Kasumi-1 (cell line): ENCODE results near the gene SLC7A4.
"Not testable (repeated sequence)": the region's sequence is repeated elsewhere in the genome, so short reads cannot be mapped to it uniquely, and the experiment has no call there.

Experiments
- DNase-seq, 2 experiments: peaks; one replicate each; lab custom pipeline; 2025; lab: John Stamatoyannopoulos, UW

Gene SLC7A4

GRCh38 chr22:21032037-21032867 is at the start of gene SLC7A4:
SLC7A4 (minus strand) TSS chr22:21032561; CDS start chr22:21031812, 749 bp downstream.
- DNase-seq = no peak

- no peak for DNase-seq
Measured at GRCh38 chr22:21080435-21081137, 48.2 kb upstream of the SLC7A4 start.

- no peak for DNase-seq
Measured at GRCh38 chr22:21079493-21079892, 47.1 kb upstream of the SLC7A4 start.

- no peak for DNase-seq
Measured at GRCh38 chr22:21078916-21079315, 46.6 kb upstream of the SLC7A4 start.

GRCh38 chr22:21077884-21078508 is 45.6 kb upstream of the SLC7A4 start:
- DNase-seq = no peak

- DNase-seq = no peak
Measured at GRCh38 chr22:21076912-21077625, 44.7 kb upstream of the SLC7A4 start.

- DNase-seq = no peak
Measured at GRCh38 chr22:21075516-21076138, 43.3 kb upstream of the SLC7A4 start.

GRCh38 chr22:21074102-21074715 is 41.8 kb upstream of the SLC7A4 start:
- DNase-seq = peak; percentile 5 to 14

- no peak for DNase-seq
Measured at GRCh38 chr22:21073482-21073881, 41.1 kb upstream of the SLC7A4 start.

- no peak for DNase-seq
Measured at GRCh38 chr22:21073023-21073422, 40.7 kb upstream of the SLC7A4 start.

- DNase-seq = not testable (repeated sequence)
Measured at GRCh38 chr22:21071796-21072195, 39.4 kb upstream of the SLC7A4 start.

- DNase-seq = no peak
Measured at GRCh38 chr22:21070690-21071615, 38.6 kb upstream of the SLC7A4 start.

GRCh38 chr22:21069375-21069774 is 37.0 kb upstream of the SLC7A4 start:
- DNase-seq = no peak

GRCh38 chr22:21068681-21069276 is 36.4 kb upstream of the SLC7A4 start:
- DNase-seq = no peak

GRCh38 chr22:21067901-21068680 is 35.7 kb upstream of the SLC7A4 start:
- no peak for DNase-seq

GRCh38 chr22:21067075-21067900 is 34.9 kb upstream of the SLC7A4 start:
- no peak for DNase-seq

GRCh38 chr22:21064917-21065864 is 32.8 kb upstream of the SLC7A4 start:
- no peak for DNase-seq
